C4-2B (cell line): ENCODE measurements around the gene CHPT1.

Source experiments
- CTCF ChIP-seq: fragments of 450-650 bp; conservative IDR thresholded peaks from 2 replicates; pipeline ENCODE4 v1.5.1; 2017; ENCODE audit warnings: mild to moderate bottlenecking
- ZFX ChIP-seq: fragments of 450-650 bp; IDR thresholded peaks from 2 replicates; pipeline ENCODE4 v1.6.1; 2017

- TF ChIP-seq CTCF (no peak), ZFX (no peak)
These were observed 50.3 kb downstream of the CHPT1 start for GRCh38 chr12:101747697-101748096.
